GM12875 (cell line): ENCODE results near the gene MS4A15.

Experiments used
- H3K4me3 ChIP-seq: one replicate; pipeline ENCODE4 v1.5.1; 2011; ENCODE audit warnings: low read depth, low read length, control low read depth
- CTCF ChIP-seq: IDR thresholded peaks from 2 replicates; pipeline ENCODE4 v1.5.1; 2011; ENCODE audit warnings: low read depth, mild to moderate bottlenecking, control low read depth, inconsistent platforms, low read length, moderate library complexity, borderline replicate concordance; ENCODE audit not compliant: insufficient read depth

MS4A15 gene

DNA sequence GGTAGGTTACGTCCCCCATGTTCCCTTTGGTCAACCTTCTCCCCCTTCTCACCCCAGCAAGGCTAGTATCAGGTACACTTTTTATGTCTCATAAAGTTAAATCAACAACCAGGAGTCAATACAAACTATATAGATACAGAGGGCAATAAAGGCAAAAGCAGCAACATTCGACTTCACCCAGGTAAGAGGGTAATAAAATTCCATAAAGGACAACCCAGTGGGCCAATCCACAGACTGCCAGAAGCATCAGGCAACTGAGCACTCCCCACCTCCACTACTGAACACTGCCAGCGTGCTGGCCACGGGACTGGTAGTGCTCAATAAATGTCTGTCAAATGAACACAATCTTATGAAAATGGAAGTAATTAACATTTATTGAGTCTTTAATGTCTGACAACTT, 37.3 kb upstream of the MS4A15 start:
- TF ChIP-seq CTCF, result no peak
- no peak overlapping the region for H3K4me3 ChIP-seq

DNA sequence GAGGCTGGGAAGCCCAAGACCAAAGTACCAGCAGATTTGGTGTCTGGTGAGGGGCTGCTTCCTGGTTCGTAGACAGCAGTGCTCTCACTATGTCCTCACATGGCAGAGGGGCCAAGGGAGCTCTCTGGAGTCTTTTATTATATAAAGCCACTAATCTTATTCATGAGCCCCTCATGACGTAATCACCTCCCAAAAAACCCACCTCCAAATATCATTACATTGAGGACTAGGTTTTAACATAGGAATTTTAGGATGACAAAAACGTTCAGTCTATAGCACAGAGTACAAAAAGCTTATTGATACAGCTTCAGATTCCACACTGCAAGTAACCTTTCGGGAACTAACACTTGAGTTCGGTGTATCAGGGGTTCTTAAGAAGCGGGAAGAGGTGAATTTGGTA, 36.2 kb upstream of the MS4A15 start:
- H3K4me3 ChIP-seq, result no peak overlapping the region
- no peak for TF ChIP-seq CTCF

GRCh38 chr11:60724420-60724819, 32.2 kb upstream of the MS4A15 start, which contains the start of gene MS4A18:
MS4A18 (plus strand) TSS chr11:60724720.
- no peak for TF ChIP-seq CTCF
- no peak within 1 kb of the TSS for H3K4me3 ChIP-seq

- no peak overlapping the region for H3K4me3 ChIP-seq
- TF ChIP-seq CTCF, result no peak
Observed at GRCh38 chr11:60725592-60725991, 31.1 kb upstream of the MS4A15 start.

- H3K4me3 ChIP-seq, result no peak overlapping the region
- TF ChIP-seq CTCF, result no peak
Observed at GRCh38 chr11:60731586-60731985, 25.1 kb upstream of the MS4A15 start.

DNA sequence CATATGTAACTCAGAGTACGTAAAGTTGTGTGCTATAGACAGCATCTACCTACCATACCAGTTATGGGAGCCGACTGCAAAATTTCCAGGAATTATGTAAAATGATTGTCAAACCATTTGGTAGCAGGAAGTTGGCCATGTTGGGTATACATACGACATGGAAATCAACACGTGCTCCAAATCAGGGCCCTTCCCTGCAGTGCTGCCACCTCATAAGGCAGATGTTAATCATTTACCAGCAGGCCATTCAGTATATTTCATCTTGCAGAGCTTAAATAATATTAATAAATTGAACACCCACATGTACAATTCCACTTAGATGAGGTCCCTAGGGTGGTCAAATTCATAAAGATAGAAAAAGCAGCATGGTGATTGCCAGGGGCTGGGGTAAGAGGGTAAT, 22.4 kb upstream of the MS4A15 start:
- no peak overlapping the region for H3K4me3 ChIP-seq
- no peak for TF ChIP-seq CTCF

- H3K4me3 ChIP-seq, result no peak overlapping the region
- TF ChIP-seq CTCF, result peak; percentile 31; the same call in 1 of the 2 replicates
Observed at GRCh38 chr11:60739114-60739513, 17.6 kb upstream of the MS4A15 start.
